Upper lobe of left lung (tissue), 6 donors: ENCODE measurements around the gene TICAM2. TPM values are rescaled to one million over a fixed set of nuclear protein-coding genes. Genes with fewer than 3 reads are reported as not detected.

Experiments
- ATAC-seq, 2 donors: fragments of 200-7000 bp; cut with Tn5 transposase; one replicate each; pipeline ENCODE4 v1.9.1; 2022; ENCODE audit warnings: mild to moderate bottlenecking in 2 of 2, moderate library complexity in 2 of 2; ENCODE audit not compliant: low FRiP score in 2 of 2
- DNase-seq, 2 donors: peaks; one replicate each; pipeline ENCODE4 v3.0.0-alpha.2; 2019 to 2020
- H3K27ac ChIP-seq, 4 donors: fragments of 200-600 bp; sonication (generic); one replicate each; pipeline ENCODE4 v1.5.1; 2016 to 2019
- H3K27me3 ChIP-seq, 4 donors: fragments of 200-600 bp; sonication (generic); one replicate each; pipeline ENCODE4 v1.5.1; 2017 to 2019
- H3K36me3 ChIP-seq, 4 donors: fragments of 200-600 bp; sonication (generic); one replicate each; pipeline ENCODE4 v1.5.1; 2016 to 2019
- H3K4me1 ChIP-seq, 4 donors: fragments of 200-600 bp; sonication (generic); one replicate each; pipeline ENCODE4 v1.5.1; 2018 to 2019
- H3K4me3 ChIP-seq, 4 donors: fragments of 200-600 bp; sonication (generic); one replicate each; pipeline ENCODE4 v1.5.1; 2017 to 2019; ENCODE audit warnings: mild to moderate bottlenecking in 2 of 4, moderate library complexity in 1 of 4
- H3K9me3 ChIP-seq, 4 donors: fragments of 200-600 bp; sonication (generic); one replicate each; pipeline ENCODE4 v1.5.1; 2018 to 2019
- EP300 ChIP-seq, 4 donors: sonication (generic); formaldehyde crosslinking; IDR thresholded peaks; one replicate each; pipeline ENCODE4 v1.5.1; 2017; ENCODE audit warnings: antibody characterized with exemption in 4 of 4, control low read depth in 2 of 4
- POLR2A ChIP-seq, 4 donors: fragments of 450-650 bp; IDR thresholded peaks; one replicate each; pipeline ENCODE4 v1.5.1; 2016 to 2017; ENCODE audit warnings: antibody characterized with exemption in 4 of 4, mild to moderate bottlenecking in 2 of 4
- POLR2AphosphoS5 ChIP-seq, 2 donors: sonication (generic); formaldehyde crosslinking; IDR thresholded peaks; one replicate each; pipeline ENCODE4 v1.5.1; 2017; ENCODE audit warnings: antibody characterized with exemption in 2 of 2
- WGBS, 2 donors: methylation state at CpG; one replicate each; pipeline ENCODE4 v1.1.5; 2017 to 2018; 5-methylcytosine and 5-hydroxymethylcytosine counted together
- total RNA-seq, 6 donors: library from RNA; depleted of rRNA in 4 of 6; stranded (reverse); fragments of >200 nt in 4 of 6; gene quantifications; one replicate each; pipeline versions ENCODE4 v1.1.0 to v1.2.1, GENCODE V29; 2016 to 2021
- TF ChIP-seq, protein P1 (sequence below), 6 experiments: fragments of 450-650 bp in 4 of 6; fragments of 200-600 bp in 2 of 6; sonication (generic) in 2 of 6; IDR thresholded peaks; one replicate each; pipeline ENCODE4 v1.5.1; 2016 to 2019; ENCODE audit warnings: antibody characterized with exemption in 6 of 6
- donor health status: DM: no; HTN: no; CAD: no; lungs with moderate emphysema.
- donor health status: DM: no; HTN: yes; CAD: no; lungs with severe emphysema.

TICAM2 gene
- total RNA-seq, 6 donors from 2014 or later = 0.30 to 6.7 (median 1.8) TPM

- no peak for ATAC-seq
- DNase-seq = no peak
- TF ChIP-seq EP300 (IDR thresholded peaks at IDR 0.05) (no peak), POLR2A (IDR thresholded peaks at IDR 0.05) (no peak), POLR2AphosphoS5 (IDR thresholded peaks at IDR 0.05) (no peak)
- TF ChIP-seq, protein P1, sequence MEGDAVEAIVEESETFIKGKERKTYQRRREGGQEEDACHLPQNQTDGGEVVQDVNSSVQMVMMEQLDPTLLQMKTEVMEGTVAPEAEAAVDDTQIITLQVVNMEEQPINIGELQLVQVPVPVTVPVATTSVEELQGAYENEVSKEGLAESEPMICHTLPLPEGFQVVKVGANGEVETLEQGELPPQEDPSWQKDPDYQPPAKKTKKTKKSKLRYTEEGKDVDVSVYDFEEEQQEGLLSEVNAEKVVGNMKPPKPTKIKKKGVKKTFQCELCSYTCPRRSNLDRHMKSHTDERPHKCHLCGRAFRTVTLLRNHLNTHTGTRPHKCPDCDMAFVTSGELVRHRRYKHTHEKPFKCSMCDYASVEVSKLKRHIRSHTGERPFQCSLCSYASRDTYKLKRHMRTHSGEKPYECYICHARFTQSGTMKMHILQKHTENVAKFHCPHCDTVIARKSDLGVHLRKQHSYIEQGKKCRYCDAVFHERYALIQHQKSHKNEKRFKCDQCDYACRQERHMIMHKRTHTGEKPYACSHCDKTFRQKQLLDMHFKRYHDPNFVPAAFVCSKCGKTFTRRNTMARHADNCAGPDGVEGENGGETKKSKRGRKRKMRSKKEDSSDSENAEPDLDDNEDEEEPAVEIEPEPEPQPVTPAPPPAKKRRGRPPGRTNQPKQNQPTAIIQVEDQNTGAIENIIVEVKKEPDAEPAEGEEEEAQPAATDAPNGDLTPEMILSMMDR (IDR thresholded peaks at IDR 0.05) = no peak
- no peaks in the 10 kb centered on the region for H3K36me3 ChIP-seq
- no peak overlapping the region for H3K27ac ChIP-seq
- H3K27me3 ChIP-seq = no peaks in the 10 kb centered on the region
- H3K4me1 ChIP-seq = no peaks in the 10 kb centered on the region
- H3K9me3 ChIP-seq = no peaks in the 10 kb centered on the region
- H3K4me3 ChIP-seq = no peak overlapping the region
- WGBS, 2 donors = 78 to 82% methylated on average over 1 of the region's 1 CpG
These were observed 39.7 kb upstream of the TICAM2 start for GRCh38 chr5:115641948-115642347.

GRCh38 chr5:115640274-115640673 is 38.0 kb upstream of the TICAM2 start:
- Histone ChIP-seq H3K9me3 (no peaks in the 10 kb centered on the region), H3K27ac (no peak overlapping the region), H3K4me3 (no peak overlapping the region), H3K4me1 (no peaks in the 10 kb centered on the region), H3K27me3 (no peaks in the 10 kb centered on the region), H3K36me3 (no peaks in the 10 kb centered on the region)
- TF ChIP-seq POLR2A (IDR thresholded peaks at IDR 0.05) = no peak
- TF ChIP-seq, protein P1 (IDR thresholded peaks at IDR 0.05) = no peak
- TF ChIP-seq POLR2AphosphoS5 (IDR thresholded peaks at IDR 0.05) = no peak
- DNase-seq (no peak), ATAC-seq (no peak)
- 57 to 81% methylated on average over 1 to 2 of the region's 2 CpGs for WGBS, 2 donors

GRCh38 chr5:115639377-115639776 is 37.1 kb upstream of the TICAM2 start:
- Histone ChIP-seq H3K4me3 (no peak overlapping the region), H3K27me3 (no peaks in the 10 kb centered on the region), H3K9me3 (no peaks in the 10 kb centered on the region), H3K4me1 (peaks cover 0 to 2% (median under 1%) of the 10 kb centered on the region in 4 donors), H3K27ac (no peak overlapping the region), H3K36me3 (no peaks in the 10 kb centered on the region)
- DNase-seq = no peak
- ATAC-seq = no peak
- TF ChIP-seq EP300 (IDR thresholded peaks at IDR 0.05) (no peak), POLR2AphosphoS5 (IDR thresholded peaks at IDR 0.05) (no peak), POLR2A (IDR thresholded peaks at IDR 0.05) (no peak)
- TF ChIP-seq, protein P1 (IDR thresholded peaks at IDR 0.05) = no peak
- 91 to 93% methylated on average over 1 of the region's 1 CpG for WGBS, 2 donors

DNA sequence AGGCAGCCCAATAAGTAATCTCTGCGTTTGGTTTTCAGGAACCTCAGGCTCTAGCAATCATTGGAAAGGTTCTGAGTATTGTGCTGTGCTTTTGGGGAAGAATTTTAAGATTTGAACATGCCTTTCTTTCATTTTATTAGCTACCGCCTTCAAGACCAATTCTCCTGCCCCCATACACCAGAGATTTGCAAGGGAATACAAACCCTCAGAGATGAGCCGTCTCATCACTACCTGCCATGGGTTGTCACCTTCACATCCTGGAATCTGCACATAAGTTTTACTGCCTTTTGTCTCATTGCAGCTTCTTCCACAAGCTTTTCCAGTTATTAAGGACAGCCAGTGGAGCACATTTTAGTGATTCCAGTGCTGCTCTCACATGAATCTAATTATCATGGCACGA is 35.2 kb upstream of the TICAM2 start:
- WGBS, 2 donors = 78 to 89% methylated on average over 4 of the region's 4 CpGs
- DNase-seq (no peak), ATAC-seq (no peak)
- Histone ChIP-seq H3K27me3 (no peaks in the 10 kb centered on the region), H3K4me3 (no peak overlapping the region), H3K9me3 (no peaks in the 10 kb centered on the region), H3K4me1 (peaks cover 0 to 6% (median 4%) of the 10 kb centered on the region in 4 donors), H3K36me3 (no peaks in the 10 kb centered on the region), H3K27ac (no peak overlapping the region)
- TF ChIP-seq POLR2AphosphoS5 (IDR thresholded peaks at IDR 0.05) (no peak), EP300 (IDR thresholded peaks at IDR 0.05) (no peak), POLR2A (IDR thresholded peaks at IDR 0.05) (no peak)
- TF ChIP-seq, protein P1 (IDR thresholded peaks at IDR 0.05) = no peak

DNA sequence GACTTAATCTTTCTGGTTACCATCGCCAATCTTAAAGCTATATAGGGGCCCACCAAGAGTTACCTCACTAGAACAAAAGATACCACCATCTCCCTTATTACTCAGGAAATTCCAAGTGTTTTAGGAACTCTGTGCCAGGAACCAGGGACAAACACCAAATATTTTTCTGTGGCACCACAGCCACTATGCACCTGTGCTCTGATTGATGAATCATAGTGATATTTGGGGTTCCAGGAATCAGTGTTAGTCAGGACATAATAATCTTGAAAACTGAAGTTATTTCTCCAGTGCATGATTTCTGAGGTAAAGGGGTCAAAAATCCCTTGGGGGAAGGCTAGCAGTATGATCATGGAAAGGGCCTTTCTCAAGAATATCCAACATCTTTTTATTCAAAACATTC is 33.7 kb upstream of the TICAM2 start:
- Histone ChIP-seq H3K4me3 (no peak overlapping the region), H3K27ac (no peak overlapping the region), H3K36me3 (no peaks in the 10 kb centered on the region), H3K27me3 (no peaks in the 10 kb centered on the region), H3K9me3 (no peaks in the 10 kb centered on the region), H3K4me1 (peaks cover 0 to 6% (median 4%) of the 10 kb centered on the region in 4 donors)
- DNase-seq (no peak), ATAC-seq (no peak)
- WGBS, 2 donors = 87 to 94% methylated on average over 1 of the region's 1 CpG
- TF ChIP-seq POLR2AphosphoS5 (IDR thresholded peaks at IDR 0.05) (no peak), EP300 (IDR thresholded peaks at IDR 0.05) (no peak), POLR2A (IDR thresholded peaks at IDR 0.05) (no peak)
- TF ChIP-seq, protein P1 (IDR thresholded peaks at IDR 0.05) = no peak
